Thyroid gland (tissue), 4 donors: ENCODE measurements around the gene KIDINS220.

Source experiments
- POLR2A ChIP-seq, 2 donors: fragments of 450-650 bp; IDR thresholded peaks; one replicate each; pipeline ENCODE4 v1.6.1; 2017; ENCODE audit warnings: antibody characterized with exemption in 2 of 2, mild to moderate bottlenecking in 2 of 2, moderate library complexity in 1 of 2
- TF ChIP-seq, protein P1 (sequence below), 6 experiments: fragments of 200-600 bp in 3 of 6; fragments of 450-650 bp in 3 of 6; sonication (generic) in 3 of 6; IDR thresholded peaks; one replicate each; pipeline ENCODE4 v1.5.1; 2016 to 2019; ENCODE audit warnings: antibody characterized with exemption in 6 of 6, mild to moderate bottlenecking in 2 of 6, inconsistent platforms in 1 of 6, moderate library complexity in 1 of 6

DNA sequence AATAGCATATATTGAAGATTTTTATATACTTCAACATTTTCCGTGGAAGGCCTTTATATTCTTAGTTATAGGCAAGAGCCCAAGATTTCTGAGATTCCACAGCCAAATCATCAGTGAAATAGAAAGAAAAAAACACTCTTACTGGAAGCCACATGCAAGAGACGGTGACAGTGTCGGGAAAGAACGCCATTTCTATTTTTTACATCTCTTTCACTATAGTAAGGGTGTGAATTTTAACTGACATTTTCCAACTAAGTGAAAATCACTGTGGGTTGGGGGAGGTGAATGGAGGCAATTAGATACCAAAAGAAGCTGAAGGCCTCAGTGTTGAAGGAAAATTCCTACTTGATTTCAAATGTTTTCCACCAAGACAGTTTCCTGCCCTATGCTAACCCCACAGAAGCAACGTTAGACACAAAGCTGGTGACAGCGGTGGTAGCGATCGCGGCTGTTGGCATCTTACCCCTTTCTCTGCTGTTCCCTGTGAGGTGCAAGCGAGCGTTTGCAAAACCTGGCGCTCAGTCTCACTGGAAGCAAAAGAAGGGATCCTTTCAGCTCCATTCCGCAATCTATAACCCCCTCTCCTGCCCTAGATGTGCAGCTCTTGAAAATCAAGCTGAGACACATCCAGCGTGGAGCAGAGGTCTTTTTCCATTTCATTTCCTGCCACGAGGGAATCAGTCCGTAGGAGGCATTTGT is 135.6 kb downstream of the KIDINS220 start:
- TF ChIP-seq, protein P1, sequence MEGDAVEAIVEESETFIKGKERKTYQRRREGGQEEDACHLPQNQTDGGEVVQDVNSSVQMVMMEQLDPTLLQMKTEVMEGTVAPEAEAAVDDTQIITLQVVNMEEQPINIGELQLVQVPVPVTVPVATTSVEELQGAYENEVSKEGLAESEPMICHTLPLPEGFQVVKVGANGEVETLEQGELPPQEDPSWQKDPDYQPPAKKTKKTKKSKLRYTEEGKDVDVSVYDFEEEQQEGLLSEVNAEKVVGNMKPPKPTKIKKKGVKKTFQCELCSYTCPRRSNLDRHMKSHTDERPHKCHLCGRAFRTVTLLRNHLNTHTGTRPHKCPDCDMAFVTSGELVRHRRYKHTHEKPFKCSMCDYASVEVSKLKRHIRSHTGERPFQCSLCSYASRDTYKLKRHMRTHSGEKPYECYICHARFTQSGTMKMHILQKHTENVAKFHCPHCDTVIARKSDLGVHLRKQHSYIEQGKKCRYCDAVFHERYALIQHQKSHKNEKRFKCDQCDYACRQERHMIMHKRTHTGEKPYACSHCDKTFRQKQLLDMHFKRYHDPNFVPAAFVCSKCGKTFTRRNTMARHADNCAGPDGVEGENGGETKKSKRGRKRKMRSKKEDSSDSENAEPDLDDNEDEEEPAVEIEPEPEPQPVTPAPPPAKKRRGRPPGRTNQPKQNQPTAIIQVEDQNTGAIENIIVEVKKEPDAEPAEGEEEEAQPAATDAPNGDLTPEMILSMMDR (IDR thresholded peaks at IDR 0.05) = no peak
- TF ChIP-seq POLR2A (IDR thresholded peaks at IDR 0.05) = no peak
